Liver (tissue), 9 donors: ENCODE measurements around the gene MS4A1. TPM values are rescaled to one million over a fixed set of nuclear protein-coding genes. Genes with fewer than 3 reads are reported as not detected.

Experiments used
- DNase-seq: peaks from one replicate; pipeline ENCODE4 v3.0.0-alpha.2; 2017; ENCODE audit warnings: low spot score
- H3K27ac ChIP-seq, 2 donors: one replicate each; pipeline ENCODE4 v1.7.0; 2013; ENCODE audit warnings: inconsistent platforms in 2 of 2, low read length in 2 of 2, control low read depth in 1 of 2, low read depth in 1 of 2, mild to moderate bottlenecking in 1 of 2
- H3K27me3 ChIP-seq, 4 donors: one replicate each; pipeline versions ENCODE4 v1.6.1 to v1.7.0; 2013; ENCODE audit warnings: low read length in 3 of 4, inconsistent platforms in 1 of 4, mild to moderate bottlenecking in 1 of 4, moderate library complexity in 1 of 4; ENCODE audit not compliant: control insufficient read depth in 4 of 4, insufficient read depth in 4 of 4
- H3K36me3 ChIP-seq, 4 donors: one replicate each; pipeline versions ENCODE4 v1.6.1 to v1.7.0; 2013; ENCODE audit warnings: low read length in 3 of 4, mild to moderate bottlenecking in 3 of 4, low read depth in 1 of 4, moderate library complexity in 1 of 4; ENCODE audit not compliant: control insufficient read depth in 4 of 4, insufficient read depth in 3 of 4
- H3K4me1 ChIP-seq, 4 donors: one replicate each; pipeline versions ENCODE4 v1.6.1 to v1.7.0; 2013; ENCODE audit warnings: low read length in 3 of 4, mild to moderate bottlenecking in 3 of 4, moderate library complexity in 1 of 4; ENCODE audit not compliant: control insufficient read depth in 4 of 4, insufficient read depth in 4 of 4
- H3K4me3 ChIP-seq, 3 donors: one replicate each; pipeline versions ENCODE4 v1.6.1 to v1.7.0; 2013; ENCODE audit warnings: low read length in 3 of 3, control low read depth in 1 of 3, low read depth in 1 of 3, mild to moderate bottlenecking in 1 of 3
- H3K9ac ChIP-seq, 2 donors: one replicate each; pipeline ENCODE4 v1.7.0; 2013; ENCODE audit warnings: low read length in 2 of 2, mild to moderate bottlenecking in 2 of 2, moderate library complexity in 2 of 2, control low read depth in 1 of 2, low read depth in 1 of 2
- H3K9me3 ChIP-seq, 4 donors: one replicate each; pipeline versions ENCODE4 v1.6.1 to v1.7.0; 2013; ENCODE audit warnings: low read length in 3 of 4; ENCODE audit not compliant: control insufficient read depth in 4 of 4
- ATF3 ChIP-seq: IDR thresholded peaks from 2 replicates; pipeline ENCODE4 v1.6.1; 2016; ENCODE audit warnings: antibody characterized with exemption
- CTCF ChIP-seq: fragments of 150-350 bp; IDR thresholded peaks from 2 replicates; pipeline ENCODE4 v1.5.1; 2017; ENCODE audit warnings: improper control_type of control experiment, low read depth, low read length; ENCODE audit not compliant: missing input control
- EGR1 ChIP-seq, 2 donors: IDR thresholded peaks; 2 replicates each; pipeline ENCODE4 v1.6.1; 2016 to 2018; ENCODE audit warnings: antibody characterized with exemption in 2 of 2, low read depth in 2 of 2
- FOXA1 ChIP-seq: IDR thresholded peaks from 2 replicates; pipeline ENCODE4 v1.6.1; 2016; ENCODE audit warnings: antibody characterized with exemption
- FOXA2 ChIP-seq: IDR thresholded peaks from 2 replicates; pipeline ENCODE4 v1.6.1; 2016; ENCODE audit warnings: antibody characterized with exemption
- GABPA ChIP-seq, 2 donors: IDR thresholded peaks in 1 of 2; conservative IDR thresholded peaks in 1 of 2; 2 replicates each; pipeline ENCODE4 v1.6.1; 2016; ENCODE audit warnings: antibody characterized with exemption in 2 of 2, mild to moderate bottlenecking in 1 of 2, moderate library complexity in 1 of 2
- HNF4A ChIP-seq, 2 donors: conservative IDR thresholded peaks; 2 replicates each; pipeline ENCODE4 v1.6.1; 2016; ENCODE audit warnings: antibody characterized with exemption in 2 of 2, mild to moderate bottlenecking in 2 of 2
- HNF4G ChIP-seq: IDR thresholded peaks from 2 replicates; pipeline ENCODE4 v1.6.1; 2016; ENCODE audit warnings: antibody characterized with exemption
- JUND ChIP-seq, 2 donors: IDR thresholded peaks; 2 replicates each; pipeline ENCODE4 v1.6.1; 2016; ENCODE audit warnings: antibody characterized with exemption in 2 of 2
- MAX ChIP-seq: IDR thresholded peaks from 2 replicates; pipeline ENCODE4 v1.6.1; 2016; ENCODE audit warnings: antibody characterized with exemption
- NR2F2 ChIP-seq: IDR thresholded peaks from 2 replicates; pipeline ENCODE4 v1.6.1; 2016; ENCODE audit warnings: antibody characterized with exemption
- RAD21 ChIP-seq, 2 donors: IDR thresholded peaks; 2 replicates each; pipeline ENCODE4 v1.6.1; 2016; ENCODE audit warnings: antibody characterized with exemption in 2 of 2, mild to moderate bottlenecking in 2 of 2
- REST ChIP-seq: IDR thresholded peaks from 2 replicates; pipeline ENCODE4 v1.6.1; 2016; ENCODE audit warnings: antibody characterized with exemption, mild to moderate bottlenecking
- RXRA ChIP-seq, 2 donors: IDR thresholded peaks; 2 replicates each; pipeline ENCODE4 v1.6.1; 2017 to 2018; ENCODE audit warnings: antibody characterized with exemption in 2 of 2, mild to moderate bottlenecking in 1 of 2
- SP1 ChIP-seq: IDR thresholded peaks from 2 replicates; pipeline ENCODE4 v1.6.1; 2018; ENCODE audit warnings: antibody characterized with exemption, mild to moderate bottlenecking
- TAF1 ChIP-seq: conservative IDR thresholded peaks from 2 replicates; pipeline ENCODE4 v1.6.1; 2016; ENCODE audit warnings: antibody characterized with exemption, mild to moderate bottlenecking
- YY1 ChIP-seq: IDR thresholded peaks from 2 replicates; pipeline ENCODE4 v1.6.1; 2016; ENCODE audit warnings: antibody characterized with exemption, mild to moderate bottlenecking
- ZBTB33 ChIP-seq: IDR thresholded peaks from 2 replicates; pipeline ENCODE4 v1.6.1; 2016; ENCODE audit warnings: antibody characterized with exemption
- WGBS: extraction: QIAGEN DNeasy Blood & Tissue Kit; methylation state at CpG from one replicate; pipeline ENCODE4 v1.1.7; 2013; 5-methylcytosine and 5-hydroxymethylcytosine counted together
- polyA plus RNA-seq, 2 donors: library from polyadenylated mRNA; stranded (reverse) in 1 of 2; unstranded in 1 of 2; fragments of 200-250 nt in 1 of 2; fragments of >200 nt in 1 of 2; fragmentation: Nextera tagmentation in 1 of 2; extraction: Ambion mirVana in 1 of 2; gene quantifications; one replicate each; pipeline versions ENCODE4 v1.2.1 to v1.2.3, GENCODE V29; 2013 to 2015
- total RNA-seq, 2 donors: library from RNA; depleted of rRNA; stranded (reverse); fragments of >200 nt; gene quantifications; one replicate each; pipeline ENCODE4 v1.2.3, GENCODE V29; 2014
- donor health status: healthy.
- donor health status: healthy.
- donor health status: healthy.
- donor health status: healthy.
- donor health status: healthy.

MS4A1 gene
- total RNA-seq (1 to 10 TPM in 1 of 2 donors, under 1 TPM in 1; 0.75 to 1.6 TPM), polyA plus RNA-seq (1 to 10 TPM in 1 of 2 donors, under 1 TPM in 1; 0.12 to 3.3 TPM)

GRCh38 chr11:60455531-60456042 lies at the start of gene MS4A1:
TSS of gene MS4A1 (plus strand) at chr11:60455847. CDS start at chr11:60462375, 6,528 bp downstream.
- Histone ChIP-seq H3K27me3 (no peaks in the 10 kb centered on the region), H3K9me3 (no peaks in the 10 kb centered on the region), H3K27ac (no peak within 1 kb of the TSS), H3K36me3 (no peaks in the 10 kb centered on the region), H3K9ac (no peak within 1 kb of the TSS), H3K4me1 (no peaks in the 10 kb centered on the region), H3K4me3 (no peak within 1 kb of the TSS)
- WGBS, result 74% methylated on average over 4 of the region's 4 CpGs
- DNase-seq, result no peak
- TF ChIP-seq YY1, result no peak
- no peak for TF ChIP-seq CTCF
- TF ChIP-seq EGR1 (IDR thresholded peaks at IDR 0.05; ENCODE audit: low read depth in 2 of 2), result no peak
- TF ChIP-seq NR2F2, result no peak
- no peak for TF ChIP-seq GABPA (IDR thresholded peaks at IDR 0.05 in 1 of 2, conservative IDR thresholded peaks at IDR 0.05 in 1 of 2)
- TF ChIP-seq FOXA2, result no peak
- no peak for TF ChIP-seq REST
- TF ChIP-seq RXRA (IDR thresholded peaks at IDR 0.05), result no peak
- TF ChIP-seq RAD21 (IDR thresholded peaks at IDR 0.05), result no peak
- no peak for TF ChIP-seq ZBTB33
- TF ChIP-seq TAF1, result no peak
- no peak for TF ChIP-seq ATF3
- TF ChIP-seq HNF4G, result no peak
- no peak for TF ChIP-seq MAX
- TF ChIP-seq HNF4A (conservative IDR thresholded peaks at IDR 0.05), result no peak
- TF ChIP-seq SP1, result no peak
- TF ChIP-seq JUND (IDR thresholded peaks at IDR 0.05), result no peak
- no peak for TF ChIP-seq FOXA1
